ENCODE results near the gene PRSS48.
"Not testable (repeated sequence)": the region's sequence is repeated elsewhere in the genome, so short reads cannot be mapped to it uniquely, and the experiment has no call there.

Gene PRSS48, protein sequence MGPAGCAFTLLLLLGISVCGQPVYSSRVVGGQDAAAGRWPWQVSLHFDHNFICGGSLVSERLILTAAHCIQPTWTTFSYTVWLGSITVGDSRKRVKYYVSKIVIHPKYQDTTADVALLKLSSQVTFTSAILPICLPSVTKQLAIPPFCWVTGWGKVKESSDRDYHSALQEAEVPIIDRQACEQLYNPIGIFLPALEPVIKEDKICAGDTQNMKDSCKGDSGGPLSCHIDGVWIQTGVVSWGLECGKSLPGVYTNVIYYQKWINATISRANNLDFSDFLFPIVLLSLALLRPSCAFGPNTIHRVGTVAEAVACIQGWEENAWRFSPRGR

DNA sequence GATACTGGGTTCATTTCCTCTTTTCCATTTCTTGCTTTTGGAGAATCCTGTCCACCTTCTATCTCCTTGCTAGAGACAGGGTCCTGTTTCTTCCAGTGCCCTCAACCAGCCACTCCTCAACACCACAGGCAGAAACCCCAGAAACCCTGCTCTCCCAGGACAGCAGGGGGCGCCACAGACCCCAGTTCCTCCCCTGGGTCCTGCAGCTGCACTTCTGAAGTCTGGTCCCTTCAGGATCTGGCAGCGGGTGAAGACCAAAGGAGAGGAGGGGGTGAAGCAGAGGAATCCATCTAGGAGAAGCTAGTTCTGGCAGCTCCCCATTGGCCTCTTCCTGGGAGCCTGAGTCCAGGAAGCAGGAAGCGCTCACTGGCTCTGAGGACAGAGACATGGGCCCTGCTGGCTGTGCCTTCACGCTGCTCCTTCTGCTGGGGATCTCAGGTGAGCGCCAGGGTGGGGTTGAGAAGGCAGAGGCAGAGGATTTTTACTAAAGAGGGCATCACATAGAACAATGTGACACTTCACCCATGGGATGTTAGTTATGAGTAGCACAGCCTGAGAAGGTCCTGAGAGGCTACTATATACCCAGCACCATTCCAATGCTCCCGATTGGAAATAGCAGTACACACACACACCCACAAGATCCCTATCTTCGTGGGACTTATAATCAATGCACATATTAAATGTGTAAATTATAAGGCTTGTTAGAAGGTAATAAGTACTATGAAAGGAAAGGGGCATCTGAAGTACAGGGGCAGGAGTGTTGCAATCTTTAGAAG is at the start of gene PRSS48:
TSS of gene PRSS48 (plus strand) at position 375 of the 776 bp plus-strand sequence. CDS start at position 387, 12 bp downstream.
- DNase-seq (ENCODE audit: low read depth in 1 of 2, low spot score in 1 of 2): peak in 1 of 2 donors; percentile 13

GRCh38 chr4:151227172-151227571 is 49.8 kb upstream of the PRSS48 start:
- DNase-seq (ENCODE audit: low read depth in 1 of 2, low spot score in 1 of 2): no peak

DNA sequence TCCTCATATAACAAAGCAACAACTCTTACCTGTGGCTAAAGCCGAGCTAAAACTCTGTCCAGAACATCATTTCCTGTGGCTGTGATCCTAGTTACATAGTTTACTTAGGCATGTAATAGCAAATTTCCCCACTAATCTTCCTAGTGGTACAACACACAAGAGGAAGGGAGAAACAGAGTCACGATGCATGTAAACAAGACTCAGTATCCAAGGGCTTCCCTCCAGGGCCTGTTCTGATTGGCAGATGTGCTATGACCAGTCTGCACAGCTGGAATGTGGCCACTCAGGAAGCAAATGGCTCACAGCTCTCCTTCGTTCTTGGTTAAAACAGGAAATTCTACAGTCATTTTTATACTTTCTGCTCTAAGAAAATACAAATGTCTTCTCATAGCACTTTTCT is 49.2 kb upstream of the PRSS48 start:
- DNase-seq (ENCODE audit: low read depth in 1 of 2, low spot score in 1 of 2): no peak

DNA sequence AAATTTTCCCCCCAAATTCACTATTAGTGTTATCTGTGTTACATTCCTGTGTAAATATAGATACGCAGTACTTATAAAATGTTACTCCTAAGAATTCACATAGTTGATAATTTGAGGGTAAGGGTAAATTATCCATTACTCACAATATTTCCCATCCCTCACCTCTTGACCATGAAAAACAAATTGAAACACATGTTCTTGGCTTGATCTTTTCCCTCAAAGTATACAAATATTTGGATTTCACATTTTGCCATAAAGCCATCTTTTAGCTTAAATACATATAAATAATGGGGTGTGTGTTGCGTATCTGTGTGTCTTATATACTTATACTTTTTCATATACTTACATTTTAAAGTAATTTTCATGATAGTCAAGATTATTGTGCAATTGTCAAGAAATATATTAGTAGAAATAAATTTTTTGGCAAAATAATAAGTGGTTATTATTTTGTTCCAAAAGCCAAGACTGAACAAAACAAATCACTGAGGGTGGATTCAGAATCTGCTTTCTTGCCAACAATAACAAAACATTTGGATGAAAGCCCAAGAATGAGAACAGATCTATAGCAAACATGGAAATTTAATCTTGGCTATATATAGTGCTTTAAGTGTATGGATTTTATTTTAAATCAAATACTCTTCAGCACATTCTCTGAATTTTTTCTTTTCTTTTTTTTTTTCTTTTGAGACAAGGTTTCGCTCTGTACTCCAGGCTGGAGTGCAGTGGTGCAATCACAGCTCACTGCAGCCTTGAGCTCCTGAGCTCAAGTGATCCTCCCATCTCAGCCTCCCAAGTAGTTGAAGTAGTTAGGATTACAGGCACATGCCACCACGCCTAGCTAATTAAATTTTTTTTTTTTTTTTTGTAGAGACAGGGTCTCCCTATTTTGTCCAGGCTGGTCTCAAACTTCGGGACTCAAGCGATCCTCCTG is 48.5 kb upstream of the PRSS48 start:
- no peak for DNase-seq (ENCODE audit: low read depth in 1 of 2, low spot score in 1 of 2)

GRCh38 chr4:151231915-151232595 is 44.9 kb upstream of the PRSS48 start:
- DNase-seq (ENCODE audit: low read depth in 1 of 2, low spot score in 1 of 2): no peak

DNA sequence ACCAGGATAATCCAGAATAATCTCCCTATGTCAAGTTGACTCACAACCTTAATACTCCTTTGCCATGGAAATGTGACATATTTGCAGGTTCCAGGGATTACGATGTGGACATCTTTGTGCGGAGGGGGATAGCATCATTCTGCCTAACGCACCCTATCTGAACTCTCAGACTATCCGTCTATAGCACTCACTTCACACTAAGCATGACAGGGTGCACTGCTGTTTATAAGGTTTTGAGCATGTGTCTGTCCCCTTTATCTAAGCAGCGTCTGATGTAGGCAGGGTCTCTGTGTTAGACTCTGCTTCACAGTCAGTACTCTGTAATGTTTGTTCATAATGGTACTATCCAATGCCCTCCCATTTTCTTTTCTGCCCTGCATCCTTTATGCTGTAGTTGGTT is 43.4 kb upstream of the PRSS48 start:
- no peak for DNase-seq (ENCODE audit: low read depth in 1 of 2, low spot score in 1 of 2)

DNA sequence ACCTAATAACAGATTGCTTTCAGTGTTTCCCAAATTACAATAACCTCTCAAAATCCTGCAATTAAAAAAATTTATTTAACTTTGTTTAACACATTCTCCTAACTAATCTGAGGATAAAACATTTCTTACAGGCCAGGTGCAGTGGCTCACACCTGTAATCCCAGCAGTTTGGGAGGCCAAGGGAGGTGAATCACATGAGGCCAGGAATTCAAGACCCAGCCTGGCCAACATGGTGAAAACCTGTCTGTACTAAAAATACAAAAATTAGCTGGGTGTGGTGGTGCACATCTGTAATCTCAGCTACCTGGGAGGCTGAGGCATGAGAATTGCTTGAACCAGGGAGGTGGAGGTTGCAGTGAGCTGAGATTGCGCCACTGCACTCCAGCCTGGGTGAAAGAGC is 41.6 kb upstream of the PRSS48 start:
- DNase-seq (ENCODE audit: low read depth in 1 of 2, low spot score in 1 of 2): not testable (repeated sequence)

GRCh38 chr4:151236036-151236435 is 40.9 kb upstream of the PRSS48 start:
- DNase-seq (ENCODE audit: low read depth in 1 of 2, low spot score in 1 of 2): no peak

GRCh38 chr4:151238477-151238876 is 38.5 kb upstream of the PRSS48 start:
- no peak for DNase-seq (ENCODE audit: low read depth in 1 of 2, low spot score in 1 of 2)

DNA sequence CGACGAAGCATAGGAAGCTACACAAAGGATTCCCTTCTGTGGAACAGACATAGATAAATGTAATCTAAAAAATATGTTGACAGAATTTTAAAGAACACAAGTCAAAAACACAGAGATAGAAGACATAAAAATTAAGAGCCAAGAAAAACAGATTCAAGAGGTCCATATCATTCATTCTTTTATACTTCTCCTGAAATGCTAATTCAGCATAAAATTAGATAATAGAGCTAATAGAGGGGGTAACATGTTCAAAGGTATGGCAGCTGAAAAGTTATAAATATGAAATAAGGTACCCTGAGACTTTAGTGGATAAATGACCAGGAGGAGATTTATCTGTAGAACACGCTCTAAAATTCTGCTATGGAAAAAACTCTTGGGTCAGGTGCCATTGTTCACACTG is 37.4 kb upstream of the PRSS48 start:
- no peak for DNase-seq (ENCODE audit: low read depth in 1 of 2, low spot score in 1 of 2)

- no peak for DNase-seq (ENCODE audit: low read depth in 1 of 2, low spot score in 1 of 2)
Observed at GRCh38 chr4:151242305-151242704, 34.7 kb upstream of the PRSS48 start.

DNA sequence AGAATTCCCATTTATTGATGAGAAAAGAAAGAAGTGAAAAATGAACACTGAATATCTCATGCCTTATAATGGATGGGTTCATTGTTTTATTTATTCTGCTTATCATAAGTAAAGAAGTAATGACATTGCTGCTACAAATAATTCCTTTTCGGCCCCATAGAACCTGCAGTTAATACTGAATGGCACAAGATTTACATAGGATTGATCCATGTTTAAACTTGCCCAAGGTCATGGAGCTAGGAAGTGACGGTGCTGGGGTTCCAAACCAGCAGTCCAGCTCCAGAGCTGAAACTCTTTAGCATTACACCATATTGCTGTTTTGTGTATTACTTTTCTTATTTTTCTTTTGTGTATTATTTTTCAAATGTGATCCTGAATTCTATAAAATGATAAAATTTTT is 30.2 kb upstream of the PRSS48 start:
- DNase-seq (ENCODE audit: low read depth in 1 of 2, low spot score in 1 of 2): no peak

DNA sequence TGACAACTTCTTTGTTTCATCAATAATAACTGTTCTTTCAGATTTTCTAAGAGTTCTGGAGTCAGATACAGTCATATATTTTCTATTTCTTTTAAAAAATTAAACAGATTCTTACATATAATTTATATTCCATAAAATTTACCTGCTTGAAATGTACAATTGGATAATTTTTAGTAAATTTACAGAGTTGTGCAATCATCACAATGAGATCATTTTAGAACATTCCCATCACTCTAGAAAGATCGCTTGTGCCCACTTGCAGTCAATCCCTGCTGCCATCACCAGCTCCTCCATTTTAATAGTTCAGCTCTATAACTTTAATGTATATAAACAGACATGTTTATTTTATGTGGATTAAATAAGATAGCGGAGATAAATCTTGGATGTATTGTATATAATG is 29.6 kb upstream of the PRSS48 start:
- DNase-seq (ENCODE audit: low read depth in 1 of 2, low spot score in 1 of 2): no peak

DNA sequence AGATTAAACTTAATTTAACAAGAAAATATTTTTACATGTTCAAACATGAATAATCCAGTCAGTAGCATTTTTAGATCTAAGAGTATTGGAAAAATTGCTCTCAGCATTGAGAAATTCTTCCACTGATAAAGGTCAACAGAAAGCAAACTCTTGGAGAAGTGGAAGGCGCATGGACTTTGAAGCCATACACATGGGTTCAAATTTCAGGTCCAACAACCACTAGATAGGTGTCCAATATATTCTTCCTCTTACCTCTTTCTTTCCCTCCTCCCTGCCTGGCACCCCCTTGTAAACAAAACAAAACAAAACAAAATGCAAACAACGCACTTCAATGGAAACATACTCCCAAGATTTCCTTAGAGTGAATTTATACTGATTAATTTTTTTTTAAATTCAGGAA is 28.4 kb upstream of the PRSS48 start:
- DNase-seq (ENCODE audit: low read depth in 1 of 2, low spot score in 1 of 2): no peak

GRCh38 chr4:151250706-151251105 is 26.3 kb upstream of the PRSS48 start:
- no peak for DNase-seq (ENCODE audit: low read depth in 1 of 2, low spot score in 1 of 2)

DNA sequence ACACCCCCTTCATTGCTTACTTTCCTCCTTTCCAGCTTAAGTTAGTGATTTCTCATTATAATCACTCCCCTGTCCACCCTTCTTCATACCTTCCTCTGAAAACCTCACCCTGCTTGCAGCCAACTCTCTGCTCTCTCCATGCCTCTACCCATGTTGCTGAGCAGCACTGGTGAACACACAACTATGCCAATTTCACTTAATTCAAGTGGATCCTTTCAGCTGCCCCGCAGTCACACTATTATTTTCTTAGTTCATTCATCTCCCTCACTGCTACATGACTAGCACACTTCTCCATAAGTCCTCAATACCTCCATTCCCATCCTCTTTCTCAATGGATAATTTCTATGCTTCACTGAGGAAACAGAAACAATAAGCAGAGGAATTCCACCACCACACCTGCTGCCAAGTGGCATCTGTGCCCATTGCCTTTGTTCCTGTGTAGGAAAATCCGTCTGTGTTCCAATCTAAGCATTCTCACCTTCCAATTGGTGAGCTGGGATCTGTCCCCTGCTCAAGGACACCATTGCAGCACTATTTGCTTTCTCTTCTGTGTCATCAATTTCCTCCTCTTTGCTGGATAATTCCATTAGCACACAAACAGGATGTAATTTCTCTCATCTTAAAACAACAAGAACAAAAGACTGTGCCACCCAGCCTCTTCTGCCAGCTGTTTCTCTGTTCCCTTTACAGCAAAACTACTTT is 25.2 kb upstream of the PRSS48 start:
- no peak for DNase-seq (ENCODE audit: low read depth in 1 of 2, low spot score in 1 of 2)

DNA sequence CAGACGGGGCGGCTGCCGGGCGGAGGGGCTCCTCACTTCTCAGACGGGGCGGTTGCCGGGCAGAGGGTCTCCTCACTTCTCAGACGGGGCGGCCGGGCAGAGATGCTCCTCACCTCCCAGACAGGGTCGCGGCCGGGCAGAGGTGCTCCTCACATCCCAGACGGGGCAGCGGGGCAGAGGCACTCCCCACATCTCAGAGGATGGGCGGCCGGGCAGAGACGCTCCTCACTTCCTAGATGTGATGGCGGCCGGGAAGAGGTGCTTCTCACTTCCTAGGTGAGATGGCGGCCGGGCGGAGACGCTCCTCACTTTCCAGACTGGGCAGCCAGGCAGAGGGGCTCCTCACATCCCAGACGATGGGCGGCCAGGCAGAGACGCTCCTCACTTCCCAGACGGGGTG is 21.7 kb upstream of the PRSS48 start:
- DNase-seq (ENCODE audit: low read depth in 1 of 2, low spot score in 1 of 2): not testable (repeated sequence)

DNA sequence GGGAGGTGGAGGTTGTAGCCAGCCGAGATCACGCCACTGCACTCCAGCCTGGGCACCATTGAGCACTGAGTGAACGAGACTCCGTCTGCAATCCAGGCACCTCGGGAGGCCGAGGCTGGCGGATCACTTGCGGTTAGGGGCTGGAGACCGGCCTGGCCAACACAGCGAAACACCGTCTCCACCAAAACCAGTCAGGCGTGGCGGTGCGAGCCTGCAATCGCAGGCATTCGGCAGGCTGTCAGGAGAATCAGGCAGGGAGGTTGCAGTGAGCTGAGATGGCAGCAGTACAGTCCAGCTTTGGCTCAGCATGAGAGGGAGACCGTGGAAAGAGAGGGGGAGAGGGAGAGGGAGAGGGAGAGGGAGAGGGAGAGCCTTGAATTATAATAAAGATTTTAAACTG is 21.3 kb upstream of the PRSS48 start:
- DNase-seq (ENCODE audit: low read depth in 1 of 2, low spot score in 1 of 2): not testable (repeated sequence)

DNA sequence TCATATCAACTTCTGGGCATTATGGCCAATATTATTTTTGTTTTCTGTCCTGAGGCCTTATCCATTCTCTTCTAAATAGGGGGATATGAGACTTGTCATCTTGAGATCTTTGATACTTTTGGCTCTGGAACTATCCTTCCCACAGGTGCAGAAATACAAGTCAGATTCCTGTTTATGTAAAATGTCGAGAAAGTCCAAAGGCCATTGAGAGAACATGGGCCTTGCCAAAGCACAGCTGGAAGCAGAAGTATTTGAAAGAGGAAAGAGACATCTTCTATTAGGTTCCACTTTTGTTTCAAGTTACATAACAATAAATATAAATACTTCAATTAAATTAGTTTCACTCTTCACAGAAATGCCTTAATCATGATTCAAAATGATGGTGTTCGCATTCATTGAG is 20.8 kb upstream of the PRSS48 start:
- DNase-seq (ENCODE audit: low read depth in 1 of 2, low spot score in 1 of 2): no peak

- DNase-seq (ENCODE audit: low read depth in 1 of 2, low spot score in 1 of 2): no peak
Observed at GRCh38 chr4:151257704-151258103, 19.3 kb upstream of the PRSS48 start.
